Hepatocyte (in vitro differentiated cells): Measurements from ENCODE around the gene BUB1B. TPM values are rescaled to one million over a fixed set of nuclear protein-coding genes. Genes with fewer than 3 reads are reported as not detected.

Experiments
- DNase-seq: peaks from one replicate; pipeline ENCODE4 v3.0.0-alpha.2; 2016; ENCODE audit warnings: low spot score
- H2AFZ ChIP-seq: fragments of 200-600 bp; sonication (generic); 2 replicates; pipeline ENCODE4 v1.6.0; 2016; ENCODE audit warnings: antibody characterized with exemption, mild to moderate bottlenecking
- H3K27ac ChIP-seq: fragments of 200-600 bp; sonication (generic); 2 replicates; pipeline ENCODE4 v1.5.1; 2016; ENCODE audit warnings: mild to moderate bottlenecking
- H3K27me3 ChIP-seq: fragments of 200-600 bp; sonication (generic); 2 replicates; pipeline ENCODE4 v1.6.1; 2016
- H3K36me3 ChIP-seq: fragments of 200-600 bp; sonication (generic); replicated peaks from 2 replicates; pipeline ENCODE4 v1.5.1; 2016; ENCODE audit warnings: low read depth; ENCODE audit not compliant: insufficient read depth
- H3K4me1 ChIP-seq: fragments of 200-600 bp; sonication (generic); 2 replicates; pipeline ENCODE4 v1.5.1; 2016; ENCODE audit warnings: mild to moderate bottlenecking, moderate library complexity; ENCODE audit not compliant: insufficient read depth
- H3K4me2 ChIP-seq: fragments of 200-600 bp; sonication (generic); 2 replicates; pipeline ENCODE4 v1.6.0; 2016
- H3K4me3 ChIP-seq: fragments of 200-600 bp; sonication (generic); 2 replicates; pipeline ENCODE4 v1.5.1; 2016; ENCODE audit warnings: mild to moderate bottlenecking
- H3K79me2 ChIP-seq: fragments of 200-600 bp; sonication (generic); 2 replicates; pipeline ENCODE4 v1.6.0; 2017; ENCODE audit warnings: mild to moderate bottlenecking
- H3K9me2 ChIP-seq: fragments of 200-600 bp; sonication (generic); replicated peaks from 2 replicates; pipeline ENCODE4 v1.6.0; 2017; ENCODE audit warnings: mild to moderate bottlenecking; ENCODE audit not compliant: insufficient read depth
- H3K9me3 ChIP-seq: fragments of 200-600 bp; sonication (generic); 2 replicates; pipeline ENCODE4 v1.5.1; 2016; ENCODE audit warnings: low read depth, mild to moderate bottlenecking
- H4K20me1 ChIP-seq: fragments of 200-600 bp; sonication (generic); 2 replicates; pipeline ENCODE4 v1.6.0; 2016; ENCODE audit warnings: mild to moderate bottlenecking; ENCODE audit not compliant: insufficient read depth, poor library complexity, severe bottlenecking
- CTCF ChIP-seq: fragments of 200-600 bp; sonication (generic); IDR thresholded peaks from 2 replicates; pipeline ENCODE4 v1.5.1; 2016; ENCODE audit warnings: antibody characterized with exemption, mild to moderate bottlenecking; ENCODE audit not compliant: poor library complexity
- EZH2 ChIP-seq: fragments of 200-600 bp; sonication (generic); IDR thresholded peaks from 2 replicates; pipeline ENCODE4 v1.6.1; 2016; ENCODE audit warnings: antibody characterized with exemption, mild to moderate bottlenecking, borderline replicate concordance
- EZH2phosphoT487 ChIP-seq: fragments of 200-600 bp; sonication (generic); IDR thresholded peaks from one replicate; pipeline ENCODE4 v1.6.1; 2018; ENCODE audit warnings: antibody characterized with exemption, mild to moderate bottlenecking, low read depth, moderate library complexity; ENCODE audit not compliant: unreplicated experiment, severe bottlenecking
- WGBS: methylation state at CpG from one replicate; pipeline ENCODE4 v1.1.6; 2016; ENCODE audit warnings: low lambda C conversion rate; ENCODE audit errors: missing lambda C conversion rate; 5-methylcytosine and 5-hydroxymethylcytosine counted together
- polyA plus RNA-seq: library from polyadenylated mRNA; unstranded; fragments of >200 nt; fragmentation: Nextera tagmentation; extraction: Ambion mirVana; gene quantifications from 2 replicates; pipeline ENCODE4 v1.2.1, GENCODE V29; 2016
- total RNA-seq: library from RNA; depleted of rRNA; stranded (reverse); fragments of >200 nt; gene quantifications from 2 replicates; pipeline ENCODE4 v1.2.3, GENCODE V29; 2014

Gene BUB1B
- total and polyA plus RNA-seq, 2 experiments from 2014 or later: 5.3 to 11.9 TPM

GRCh38 chr15:40241269-40242212 is 80.7 kb downstream of the BUB1B start:
- H3K27ac ChIP-seq: no peak overlapping the region
- no peaks in the 10 kb centered on the region for H3K9me3 ChIP-seq
- H3K79me2 ChIP-seq: no peaks in the 10 kb centered on the region
- no peak overlapping the region for H3K4me2 ChIP-seq
- H3K36me3 ChIP-seq: no peaks in the 10 kb centered on the region
- H3K9me2 ChIP-seq: no peaks in the 10 kb centered on the region
- H4K20me1 ChIP-seq: no peaks in the 10 kb centered on the region
- H2AFZ ChIP-seq: no peak overlapping the region
- WGBS: 90% methylated on average over 13 of the region's 14 CpGs
- no peak for DNase-seq
- no peak for TF ChIP-seq EZH2phosphoT487
- no peak for TF ChIP-seq EZH2
- TF ChIP-seq CTCF: no peak
- H3K4me1 ChIP-seq: peaks cover 15% of the 10 kb centered on the region
- no peaks in the 10 kb centered on the region for H3K27me3 ChIP-seq
- H3K4me3 ChIP-seq: no peak overlapping the region

- Histone ChIP-seq H3K79me2 (no peaks in the 10 kb centered on the region), H3K9me2 (no peaks in the 10 kb centered on the region), H3K27ac (no peak overlapping the region), H2AFZ (no peak overlapping the region), H3K9me3 (no peaks in the 10 kb centered on the region), H3K4me3 (no peak overlapping the region), H4K20me1 (no peaks in the 10 kb centered on the region), H3K4me2 (no peak overlapping the region), H3K4me1 (peaks cover 15% of the 10 kb centered on the region), H3K27me3 (no peaks in the 10 kb centered on the region), H3K36me3 (no peaks in the 10 kb centered on the region)
- TF ChIP-seq CTCF: no peak
- DNase-seq: no peak
- 95% methylated on average over 10 of the region's 10 CpGs for WGBS
Measured at GRCh38 chr15:40242213-40242599, 81.3 kb downstream of the BUB1B start.

GRCh38 chr15:40242601-40243000 is 81.7 kb downstream of the BUB1B start:
- no peaks in the 10 kb centered on the region for H3K9me3 ChIP-seq
- TF ChIP-seq EZH2 (no peak), EZH2phosphoT487 (no peak), CTCF (no peak)
- 92% methylated on average over 5 of the region's 5 CpGs for WGBS
- no peak overlapping the region for H2AFZ ChIP-seq
- H4K20me1 ChIP-seq: no peaks in the 10 kb centered on the region
- H3K9me2 ChIP-seq: no peaks in the 10 kb centered on the region
- H3K79me2 ChIP-seq: no peaks in the 10 kb centered on the region
- no peak overlapping the region for H3K27ac ChIP-seq
- H3K36me3 ChIP-seq: no peaks in the 10 kb centered on the region
- H3K4me2 ChIP-seq: no peak overlapping the region
- H3K4me1 ChIP-seq: peaks cover 15% of the 10 kb centered on the region
- no peaks in the 10 kb centered on the region for H3K27me3 ChIP-seq
- H3K4me3 ChIP-seq: no peak overlapping the region
- no peak for DNase-seq
